Measurements from ENCODE around the gene CLASP1. TPM values are rescaled to one million over a fixed set of nuclear protein-coding genes. Genes with fewer than 3 reads are reported as not detected.

CLASP1 gene
- total RNA-seq, 3 donors from 2014 or later, result 30.0 to 64.6 (median 35.1) TPM

- no peak for TF ChIP-seq CTCF (IDR thresholded peaks at IDR 0.05)
- ATAC-seq, result no peak
Observed at GRCh38 chr2:121626777-121627524, 22.3 kb downstream of the CLASP1 start.

DNA sequence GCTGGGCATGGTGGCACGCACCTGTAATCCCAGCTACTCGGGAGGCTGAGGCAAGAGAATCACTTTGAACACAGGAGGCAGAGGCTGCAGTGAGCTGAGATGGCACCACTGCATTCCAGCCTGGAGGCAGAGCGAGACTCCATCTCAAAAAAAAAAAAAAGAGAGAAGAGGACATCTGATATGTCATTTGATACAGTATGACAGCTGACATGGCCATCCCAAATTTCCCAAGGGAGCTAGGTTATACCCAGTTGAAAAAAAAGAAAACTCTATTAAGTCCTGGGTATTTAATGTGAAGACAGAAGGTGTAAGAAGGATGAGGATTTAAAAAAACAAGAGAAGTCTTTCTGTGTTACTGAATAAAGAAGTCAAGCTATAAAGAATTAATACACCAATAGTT, 23.3 kb downstream of the CLASP1 start:
- ATAC-seq (no peak), DNase-seq (no peak)
- no peak overlapping the region for H3K4me3 ChIP-seq
- TF ChIP-seq CTCF (IDR thresholded peaks at IDR 0.05), result no peak
- H3K36me3 ChIP-seq (ENCODE audit: low read depth), result no peaks in the 10 kb centered on the region
- no peaks in the 10 kb centered on the region for H3K4me1 ChIP-seq (ENCODE audit: low read depth)
- H3K9me3 ChIP-seq, result no peaks in the 10 kb centered on the region
- intact Hi-C loops (cut with DNase I, micrococcal nuclease), result no loop called here

More at GRCh38 chr2:121626777-121627524, 22.3 kb downstream of the CLASP1 start:
- H3K4me3 ChIP-seq, result no peak overlapping the region
- no peaks in the 10 kb centered on the region for H3K36me3 ChIP-seq (ENCODE audit: low read depth)
- H3K9me3 ChIP-seq, result no peaks in the 10 kb centered on the region
- DNase-seq, result no peak
- intact Hi-C loops (cut with DNase I, micrococcal nuclease), result no loop called here
- no peaks in the 10 kb centered on the region for H3K4me1 ChIP-seq (ENCODE audit: low read depth)

DNA sequence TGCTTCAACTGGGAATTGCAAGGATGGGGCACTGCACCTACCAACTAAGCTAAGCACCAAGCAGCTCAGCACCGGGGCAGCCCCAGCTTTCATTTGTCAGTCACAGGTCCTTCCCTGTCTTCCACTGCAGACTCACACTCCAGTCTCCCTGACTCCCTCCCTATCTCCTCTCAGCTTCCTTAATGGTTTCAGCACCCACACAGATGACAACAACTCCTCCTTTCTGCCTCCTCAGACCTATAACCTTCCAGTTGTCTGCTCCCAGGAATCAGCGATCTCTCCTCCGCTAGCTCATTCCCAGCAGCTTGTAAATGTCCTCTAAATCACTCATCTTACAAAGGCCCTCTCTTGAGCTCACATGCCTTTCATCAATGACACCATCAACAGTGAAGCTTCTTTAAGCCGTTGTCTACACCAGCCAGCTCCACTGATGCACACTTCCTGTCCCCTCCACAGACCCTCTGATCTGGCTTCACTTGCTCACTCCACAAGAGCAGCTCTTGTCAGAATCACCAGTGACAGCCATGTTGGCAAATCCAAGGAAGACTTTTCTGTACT, 32.1 kb downstream of the CLASP1 start:
- no peak for DNase-seq
- no peak for ATAC-seq
- no peaks in the 10 kb centered on the region for H3K9me3 ChIP-seq
- H3K4me1 ChIP-seq (ENCODE audit: low read depth), result no peaks in the 10 kb centered on the region
- no peak for TF ChIP-seq CTCF (IDR thresholded peaks at IDR 0.05)
- intact Hi-C loops (cut with DNase I, micrococcal nuclease), result no loop called here
- H3K36me3 ChIP-seq (ENCODE audit: low read depth), result no peaks in the 10 kb centered on the region
- no peak overlapping the region for H3K4me3 ChIP-seq

- TF ChIP-seq CTCF (IDR thresholded peaks at IDR 0.05), result no peak
- no peaks in the 10 kb centered on the region for H3K9me3 ChIP-seq
- ATAC-seq, result no peak
- no peaks in the 10 kb centered on the region for H3K4me1 ChIP-seq (ENCODE audit: low read depth)
- H3K4me3 ChIP-seq, result no peak overlapping the region
- no peaks in the 10 kb centered on the region for H3K36me3 ChIP-seq (ENCODE audit: low read depth)
- intact Hi-C loops (cut with DNase I, micrococcal nuclease), result no loop called here
- no peak for DNase-seq
Observed at GRCh38 chr2:121613774-121614173, 35.5 kb downstream of the CLASP1 start.

DNA sequence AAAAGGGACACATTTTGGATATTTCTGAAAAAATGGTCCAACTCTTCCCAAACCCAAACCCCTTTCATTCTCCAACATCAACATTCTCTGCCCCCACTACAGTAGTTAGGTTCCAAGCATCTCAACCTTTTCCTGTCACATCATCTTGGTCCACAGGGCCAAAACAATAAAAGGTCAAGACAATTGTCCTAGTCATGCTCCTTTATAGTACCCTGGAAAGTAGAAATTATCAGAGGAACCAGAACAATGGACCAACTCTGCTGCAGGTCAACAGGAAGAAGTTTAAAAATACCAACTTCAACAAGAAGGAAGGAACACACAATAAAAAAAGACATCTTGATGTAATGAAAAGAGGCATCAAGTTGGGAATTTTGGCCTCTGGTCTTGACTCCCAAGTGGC, 36.1 kb downstream of the CLASP1 start:
- Histone ChIP-seq H3K4me3 (no peak overlapping the region), H3K9me3 (no peaks in the 10 kb centered on the region), H3K4me1 (ENCODE audit: low read depth) (no peaks in the 10 kb centered on the region), H3K36me3 (ENCODE audit: low read depth) (no peaks in the 10 kb centered on the region)
- TF ChIP-seq CTCF (IDR thresholded peaks at IDR 0.05), result no peak
- DNase-seq (no peak), ATAC-seq (no peak)
- intact Hi-C loops (cut with DNase I, micrococcal nuclease), result no loop called here
